ENCODE data around the gene MIF.

Gene MIF

GRCh38 chr22:23875801-23876200 lies 18.4 kb upstream of the MIF start:
- ATAC-seq, result no peak
- no peak for TF ChIP-seq ZNF565 (CRISPR knock-in tag; conservative IDR thresholded peaks at IDR 0.05; ENCODE audit: low read depth)
- no peak for TF ChIP-seq CSDC2 (CRISPR knock-in tag; IDR thresholded peaks at IDR 0.05)
- no peak for TF ChIP-seq ZC3H10 (CRISPR knock-in tag; IDR thresholded peaks at IDR 0.05)
- no peak for TF ChIP-seq ARNTL (CRISPR knock-in tag; IDR thresholded peaks at IDR 0.05; ENCODE audit: borderline replicate concordance, low read depth)
- no peak for TF ChIP-seq TCF4 (CRISPR knock-in tag; IDR thresholded peaks at IDR 0.05; ENCODE audit: borderline replicate concordance)
- TF ChIP-seq, protein P1, sequence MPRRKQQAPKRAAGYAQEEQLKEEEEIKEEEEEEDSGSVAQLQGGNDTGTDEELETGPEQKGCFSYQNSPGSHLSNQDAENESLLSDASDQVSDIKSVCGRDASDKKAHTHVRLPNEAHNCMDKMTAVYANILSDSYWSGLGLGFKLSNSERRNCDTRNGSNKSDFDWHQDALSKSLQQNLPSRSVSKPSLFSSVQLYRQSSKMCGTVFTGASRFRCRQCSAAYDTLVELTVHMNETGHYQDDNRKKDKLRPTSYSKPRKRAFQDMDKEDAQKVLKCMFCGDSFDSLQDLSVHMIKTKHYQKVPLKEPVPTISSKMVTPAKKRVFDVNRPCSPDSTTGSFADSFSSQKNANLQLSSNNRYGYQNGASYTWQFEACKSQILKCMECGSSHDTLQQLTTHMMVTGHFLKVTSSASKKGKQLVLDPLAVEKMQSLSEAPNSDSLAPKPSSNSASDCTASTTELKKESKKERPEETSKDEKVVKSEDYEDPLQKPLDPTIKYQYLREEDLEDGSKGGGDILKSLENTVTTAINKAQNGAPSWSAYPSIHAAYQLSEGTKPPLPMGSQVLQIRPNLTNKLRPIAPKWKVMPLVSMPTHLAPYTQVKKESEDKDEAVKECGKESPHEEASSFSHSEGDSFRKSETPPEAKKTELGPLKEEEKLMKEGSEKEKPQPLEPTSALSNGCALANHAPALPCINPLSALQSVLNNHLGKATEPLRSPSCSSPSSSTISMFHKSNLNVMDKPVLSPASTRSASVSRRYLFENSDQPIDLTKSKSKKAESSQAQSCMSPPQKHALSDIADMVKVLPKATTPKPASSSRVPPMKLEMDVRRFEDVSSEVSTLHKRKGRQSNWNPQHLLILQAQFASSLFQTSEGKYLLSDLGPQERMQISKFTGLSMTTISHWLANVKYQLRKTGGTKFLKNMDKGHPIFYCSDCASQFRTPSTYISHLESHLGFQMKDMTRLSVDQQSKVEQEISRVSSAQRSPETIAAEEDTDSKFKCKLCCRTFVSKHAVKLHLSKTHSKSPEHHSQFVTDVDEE (CRISPR knock-in tag; IDR thresholded peaks at IDR 0.05), result no peak
- TF ChIP-seq GLIS3 (CRISPR knock-in tag; IDR thresholded peaks at IDR 0.05), result no peak
- TF ChIP-seq, protein P2, sequence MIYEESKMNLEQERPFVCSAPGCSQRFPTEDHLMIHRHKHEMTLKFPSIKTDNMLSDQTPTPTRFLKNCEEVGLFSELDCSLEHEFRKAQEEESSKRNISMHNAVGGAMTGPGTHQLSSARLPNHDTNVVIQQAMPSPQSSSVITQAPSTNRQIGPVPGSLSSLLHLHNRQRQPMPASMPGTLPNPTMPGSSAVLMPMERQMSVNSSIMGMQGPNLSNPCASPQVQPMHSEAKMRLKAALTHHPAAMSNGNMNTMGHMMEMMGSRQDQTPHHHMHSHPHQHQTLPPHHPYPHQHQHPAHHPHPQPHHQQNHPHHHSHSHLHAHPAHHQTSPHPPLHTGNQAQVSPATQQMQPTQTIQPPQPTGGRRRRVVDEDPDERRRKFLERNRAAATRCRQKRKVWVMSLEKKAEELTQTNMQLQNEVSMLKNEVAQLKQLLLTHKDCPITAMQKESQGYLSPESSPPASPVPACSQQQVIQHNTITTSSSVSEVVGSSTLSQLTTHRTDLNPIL (CRISPR knock-in tag; IDR thresholded peaks at IDR 0.05; ENCODE audit: low read depth), result no peak
- no peak for TF ChIP-seq ESRRG (CRISPR knock-in tag; IDR thresholded peaks at IDR 0.05)

- no peak for ATAC-seq
- TF ChIP-seq, protein P3, sequence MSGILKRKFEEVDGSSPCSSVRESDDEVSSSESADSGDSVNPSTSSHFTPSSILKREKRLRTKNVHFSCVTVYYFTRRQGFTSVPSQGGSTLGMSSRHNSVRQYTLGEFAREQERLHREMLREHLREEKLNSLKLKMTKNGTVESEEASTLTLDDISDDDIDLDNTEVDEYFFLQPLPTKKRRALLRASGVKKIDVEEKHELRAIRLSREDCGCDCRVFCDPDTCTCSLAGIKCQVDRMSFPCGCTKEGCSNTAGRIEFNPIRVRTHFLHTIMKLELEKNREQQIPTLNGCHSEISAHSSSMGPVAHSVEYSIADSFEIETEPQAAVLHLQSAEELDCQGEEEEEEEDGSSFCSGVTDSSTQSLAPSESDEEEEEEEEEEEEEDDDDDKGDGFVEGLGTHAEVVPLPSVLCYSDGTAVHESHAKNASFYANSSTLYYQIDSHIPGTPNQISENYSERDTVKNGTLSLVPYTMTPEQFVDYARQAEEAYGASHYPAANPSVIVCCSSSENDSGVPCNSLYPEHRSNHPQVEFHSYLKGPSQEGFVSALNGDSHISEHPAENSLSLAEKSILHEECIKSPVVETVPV (CRISPR knock-in tag; IDR thresholded peaks at IDR 0.05), result no peak
- TF ChIP-seq, protein P1 (CRISPR knock-in tag; IDR thresholded peaks at IDR 0.05), result no peak
- TF ChIP-seq ISL1 (CRISPR knock-in tag; IDR thresholded peaks at IDR 0.05) (no peak), ZNF70 (CRISPR knock-in tag; IDR thresholded peaks at IDR 0.05) (no peak), ESRRG (CRISPR knock-in tag; IDR thresholded peaks at IDR 0.05) (no peak), GLIS3 (CRISPR knock-in tag; IDR thresholded peaks at IDR 0.05) (no peak), ZFP30 (CRISPR knock-in tag; IDR thresholded peaks at IDR 0.05) (no peak), BACH2 (CRISPR knock-in tag; IDR thresholded peaks at IDR 0.05; ENCODE audit: borderline replicate concordance) (no peak), ZNF565 (CRISPR knock-in tag; conservative IDR thresholded peaks at IDR 0.05; ENCODE audit: low read depth) (no peak), ZC3H10 (CRISPR knock-in tag; IDR thresholded peaks at IDR 0.05) (no peak), ZFP3 (CRISPR knock-in tag; IDR thresholded peaks at IDR 0.05) (no peak), SNAI2 (CRISPR knock-in tag; IDR thresholded peaks at IDR 0.05) (no peak), TCF4 (CRISPR knock-in tag; IDR thresholded peaks at IDR 0.05; ENCODE audit: borderline replicate concordance) (no peak), PATZ1 (CRISPR knock-in tag; IDR thresholded peaks at IDR 0.05; ENCODE audit: borderline replicate concordance) (no peak), PPARA (CRISPR knock-in tag; IDR thresholded peaks at IDR 0.05; ENCODE audit: borderline replicate concordance) (no peak), RARB (CRISPR knock-in tag; IDR thresholded peaks at IDR 0.05) (no peak), ARNTL (CRISPR knock-in tag; IDR thresholded peaks at IDR 0.05; ENCODE audit: borderline replicate concordance, low read depth) (no peak)
- TF ChIP-seq, protein P2 (CRISPR knock-in tag; IDR thresholded peaks at IDR 0.05; ENCODE audit: low read depth), result no peak
- TF ChIP-seq, protein P4, sequence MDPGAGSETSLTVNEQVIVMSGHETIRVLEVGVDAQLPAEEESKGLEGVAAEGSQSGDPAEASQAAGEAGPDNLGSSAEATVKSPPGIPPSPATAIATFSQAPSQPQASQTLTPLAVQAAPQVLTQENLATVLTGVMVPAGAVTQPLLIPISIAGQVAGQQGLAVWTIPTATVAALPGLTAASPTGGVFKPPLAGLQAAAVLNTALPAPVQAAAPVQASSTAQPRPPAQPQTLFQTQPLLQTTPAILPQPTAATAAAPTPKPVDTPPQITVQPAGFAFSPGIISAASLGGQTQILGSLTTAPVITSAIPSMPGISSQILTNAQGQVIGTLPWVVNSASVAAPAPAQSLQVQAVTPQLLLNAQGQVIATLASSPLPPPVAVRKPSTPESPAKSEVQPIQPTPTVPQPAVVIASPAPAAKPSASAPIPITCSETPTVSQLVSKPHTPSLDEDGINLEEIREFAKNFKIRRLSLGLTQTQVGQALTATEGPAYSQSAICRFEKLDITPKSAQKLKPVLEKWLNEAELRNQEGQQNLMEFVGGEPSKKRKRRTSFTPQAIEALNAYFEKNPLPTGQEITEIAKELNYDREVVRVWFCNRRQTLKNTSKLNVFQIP (CRISPR knock-in tag; IDR thresholded peaks at IDR 0.05; ENCODE audit: borderline replicate concordance, low read depth), result no peak
These were observed 16.6 kb upstream of the MIF start for GRCh38 chr22:23877566-23877965.

All from SK-N-SH treated with all-trans-retinoic acid at 6 μM for 48 hours (cell line).